Measurements from ENCODE around the gene RAB24.
"Not testable (repeated sequence)": the region's sequence is repeated elsewhere in the genome, so short reads cannot be mapped to it uniquely, and the experiment has no call there.

The RAB24 gene

DNA sequence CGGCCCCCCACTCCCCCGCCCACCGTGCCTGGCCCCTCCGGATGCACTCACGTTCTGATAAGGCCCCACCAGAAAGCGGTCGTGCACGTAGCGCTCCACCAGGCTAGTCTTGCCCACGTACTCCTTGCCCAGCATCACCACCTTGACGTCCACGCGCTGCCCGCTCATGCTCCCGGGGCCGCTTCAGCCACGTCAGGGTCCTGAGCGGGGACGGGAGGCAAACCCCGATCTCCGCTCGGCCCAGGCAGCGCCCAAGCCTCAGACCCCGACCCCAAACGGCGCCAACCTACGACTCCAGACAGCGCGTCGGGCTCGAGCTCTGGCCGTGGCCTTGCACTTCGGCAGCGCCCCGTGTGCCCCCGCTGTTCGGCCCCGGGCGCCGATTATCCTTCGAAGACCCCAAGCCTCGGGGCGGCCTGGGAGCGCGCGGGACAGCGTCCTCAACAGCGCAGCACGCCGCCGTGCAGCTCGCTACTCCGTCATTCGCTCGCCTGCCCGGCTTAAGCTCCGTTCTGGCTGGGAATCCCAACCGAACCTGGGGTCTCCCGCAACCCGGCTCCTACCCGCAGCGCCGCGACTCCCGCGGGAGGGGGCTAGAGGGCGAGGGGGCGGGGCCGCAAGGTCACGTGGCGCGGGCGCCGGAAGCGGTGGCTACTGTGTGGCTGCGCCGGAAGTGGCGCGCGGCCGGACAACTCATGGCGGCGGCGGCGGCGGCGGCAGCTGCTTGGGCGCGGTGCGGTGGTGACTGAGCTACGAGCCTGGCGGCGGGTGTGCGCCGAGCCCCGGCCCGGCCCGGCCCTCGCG is at the start of gene RAB24, which contains the start of gene PRELID1:
RAB24 (minus strand) TSS at position 599 of the 804 bp plus-strand sequence; CDS start at position 168, 431 bp downstream.
PRELID1 (plus strand) TSS at position 679 of the 804 bp plus-strand sequence. CDS start 187 bp downstream, outside the sequence.
- peak; percentile 12 for DNase-seq

- DNase-seq: no peak
Measured at GRCh38 chr5:177353093-177353492, 49.6 kb upstream of the RAB24 start.

DNA sequence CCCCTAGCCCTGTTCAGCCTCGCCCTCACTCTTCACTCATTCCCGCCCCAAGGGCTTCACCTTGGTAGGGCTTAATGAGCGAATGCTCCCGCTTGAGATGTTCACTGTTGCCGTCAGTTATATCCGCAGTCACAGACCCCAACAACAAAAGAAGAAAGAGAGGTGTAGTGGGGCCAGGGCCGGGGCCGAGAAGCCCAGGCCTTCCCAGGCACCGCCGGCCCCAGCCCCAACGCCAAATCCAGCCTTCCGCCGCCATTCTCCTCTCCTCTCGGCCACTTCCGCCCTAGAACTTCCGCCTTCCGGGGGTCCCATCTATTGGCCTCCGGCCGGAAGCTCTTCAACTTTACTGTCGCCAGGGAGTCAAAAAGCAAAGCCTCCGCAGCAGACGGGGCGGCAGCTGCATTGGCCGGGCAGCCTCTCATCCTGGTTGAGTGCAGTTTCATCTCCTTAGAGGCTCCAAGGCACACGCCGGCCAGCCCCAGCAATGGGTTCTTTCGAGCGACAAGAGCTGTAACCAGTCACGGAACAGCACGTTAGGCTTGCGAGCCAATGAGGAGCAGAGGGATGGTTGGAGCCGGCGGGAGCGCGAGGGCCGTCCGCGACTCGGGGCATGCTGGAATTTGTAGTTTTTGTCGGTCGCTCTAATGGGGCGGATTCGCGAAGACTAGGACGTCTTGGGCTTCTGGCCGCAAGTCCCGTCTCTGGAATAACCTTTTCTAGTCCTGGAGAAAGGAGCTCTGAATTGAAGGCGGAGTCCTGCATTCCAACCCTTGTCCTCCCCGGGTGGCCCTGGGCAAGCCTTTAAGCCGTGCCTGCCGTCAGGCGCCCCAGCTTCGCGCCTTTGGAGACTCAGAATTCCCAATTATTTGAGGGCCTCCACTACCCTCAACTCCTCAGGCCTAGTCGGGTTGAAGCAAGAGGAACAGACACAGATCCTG is 48.1 kb upstream of the RAB24 start, which contains the start of gene LMAN2:
LMAN2 (minus strand) TSS at position 277 of the 938 bp plus-strand sequence; CDS start at position 256, 21 bp downstream.
- DNase-seq: peak; percentile 84

DNA sequence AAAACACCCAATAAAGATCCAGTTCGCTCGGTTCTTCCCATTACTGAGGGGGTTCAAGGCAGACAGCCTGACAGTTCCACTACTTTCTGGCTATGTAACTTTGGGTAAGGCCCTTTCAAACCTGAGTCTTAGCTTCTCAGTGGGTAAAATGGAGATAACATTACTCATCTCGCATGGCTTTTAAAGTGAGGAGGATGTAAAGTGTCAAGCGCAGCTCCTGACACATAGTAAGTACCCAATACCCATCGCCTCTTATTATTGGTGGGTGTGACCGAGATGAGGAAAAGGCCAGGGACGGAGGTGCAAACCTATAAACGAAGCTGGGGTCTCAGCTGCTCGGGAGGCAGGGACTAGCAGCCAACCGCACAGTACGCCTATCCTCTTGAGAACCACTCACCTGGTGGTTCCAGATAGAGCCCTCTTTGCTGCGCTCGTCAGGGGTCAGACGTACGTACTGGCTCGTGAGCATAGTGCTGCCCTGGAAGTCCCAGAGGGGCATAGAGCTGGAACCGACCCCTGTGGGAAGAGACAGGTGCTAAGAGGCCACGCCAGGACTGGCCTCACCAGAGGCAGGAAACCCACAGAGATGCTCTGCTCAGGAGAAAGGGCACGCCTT is 47.4 kb upstream of the RAB24 start:
- no peak for DNase-seq

GRCh38 chr5:177349762-177350161 is 46.2 kb upstream of the RAB24 start:
- no peak for DNase-seq

- no peak for DNase-seq
Measured at GRCh38 chr5:177349362-177349647, 45.8 kb upstream of the RAB24 start.

DNA sequence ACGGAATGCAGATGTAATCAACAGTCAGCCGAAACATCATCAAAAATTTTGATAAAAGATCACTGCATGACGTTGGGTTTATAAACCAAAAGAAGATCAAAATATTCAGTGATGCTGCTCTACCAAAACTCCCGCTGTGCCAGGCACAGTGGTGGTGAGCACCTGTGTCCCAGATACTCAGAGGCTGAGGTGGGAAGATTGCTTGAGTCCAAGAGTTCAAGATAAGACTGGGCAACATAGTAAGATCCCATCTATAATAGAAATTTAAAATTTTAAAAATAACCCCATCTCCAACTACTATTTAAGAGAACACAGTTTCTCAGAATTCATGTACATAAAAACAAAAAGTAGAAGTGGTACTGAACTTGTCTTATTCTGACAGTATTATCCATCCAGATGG is 44.2 kb upstream of the RAB24 start:
- no peak for DNase-seq

GRCh38 chr5:177346820-177347219 is 43.3 kb upstream of the RAB24 start:
- DNase-seq: no peak

DNA sequence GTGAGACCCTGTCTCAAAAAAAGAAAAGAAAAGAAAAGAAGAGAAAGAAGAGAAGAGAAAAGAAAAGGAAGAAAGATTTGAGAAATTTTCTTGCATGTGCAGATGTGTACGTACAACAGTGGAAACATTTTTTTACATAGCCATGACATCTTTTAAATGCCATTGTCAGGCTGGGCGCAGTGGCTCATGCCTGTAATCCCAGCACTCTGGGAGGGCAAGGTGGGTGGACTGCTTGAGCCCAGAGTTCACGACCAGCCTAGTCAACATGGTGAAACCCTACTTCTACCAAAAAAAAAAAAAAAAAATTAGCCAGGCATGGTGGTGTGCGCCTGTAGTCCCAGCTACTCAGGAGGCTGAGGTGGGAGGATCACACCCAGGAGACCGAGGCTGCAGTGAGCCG is 41.4 kb upstream of the RAB24 start:
- no peak for DNase-seq

- DNase-seq: no peak
Measured at GRCh38 chr5:177343777-177344176, 40.3 kb upstream of the RAB24 start.

DNA sequence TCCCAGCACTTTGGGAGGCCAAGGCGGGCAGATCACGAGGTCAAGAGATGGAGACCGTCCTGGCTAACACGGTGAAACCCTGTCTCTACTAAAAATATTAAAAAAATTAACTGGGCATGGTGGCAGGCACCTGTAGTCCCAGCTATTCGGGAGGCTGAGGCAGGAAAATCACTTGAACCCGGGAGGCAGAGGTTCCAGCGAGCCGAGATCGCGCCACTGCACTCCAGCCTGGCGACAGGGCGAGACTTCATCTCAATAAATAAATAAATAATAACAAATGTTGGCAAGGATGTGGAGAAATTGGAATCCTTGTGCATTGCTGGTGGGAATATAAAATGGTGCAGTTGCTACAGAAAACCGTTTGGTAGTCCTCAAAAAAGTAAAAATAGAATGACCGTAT is 39.5 kb upstream of the RAB24 start:
- DNase-seq: not testable (repeated sequence)

DNA sequence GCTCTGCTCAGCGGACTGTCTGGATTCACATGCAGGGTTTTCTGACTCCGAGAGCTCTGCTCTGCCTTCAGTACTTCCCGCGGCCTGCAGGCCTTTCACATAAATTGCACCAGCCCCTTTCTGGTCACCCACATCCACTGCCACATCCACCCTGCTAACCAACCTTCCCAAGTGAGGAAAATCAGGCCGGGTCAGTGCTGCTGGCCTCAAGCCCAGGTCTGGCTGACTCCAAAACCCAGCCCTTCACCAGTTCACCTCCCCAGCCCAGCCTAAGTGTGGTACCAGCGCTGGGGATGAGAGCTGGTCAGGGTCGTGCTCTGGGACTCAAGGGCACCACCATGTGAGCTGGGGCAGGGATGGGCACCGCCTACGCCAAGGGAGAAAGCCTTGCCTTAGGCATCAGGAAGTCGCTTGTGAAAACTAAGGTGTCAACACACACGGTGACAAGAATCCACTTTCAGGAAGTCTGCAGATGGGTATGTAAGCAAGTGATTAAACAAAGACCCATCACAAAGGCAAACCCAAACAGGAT is 35.7 kb upstream of the RAB24 start:
- no peak for DNase-seq

GRCh38 chr5:177338251-177339106 is 35.0 kb upstream of the RAB24 start:
- DNase-seq: no peak

GRCh38 chr5:177336603-177337494 is 33.3 kb upstream of the RAB24 start:
- DNase-seq: no peak

DNA sequence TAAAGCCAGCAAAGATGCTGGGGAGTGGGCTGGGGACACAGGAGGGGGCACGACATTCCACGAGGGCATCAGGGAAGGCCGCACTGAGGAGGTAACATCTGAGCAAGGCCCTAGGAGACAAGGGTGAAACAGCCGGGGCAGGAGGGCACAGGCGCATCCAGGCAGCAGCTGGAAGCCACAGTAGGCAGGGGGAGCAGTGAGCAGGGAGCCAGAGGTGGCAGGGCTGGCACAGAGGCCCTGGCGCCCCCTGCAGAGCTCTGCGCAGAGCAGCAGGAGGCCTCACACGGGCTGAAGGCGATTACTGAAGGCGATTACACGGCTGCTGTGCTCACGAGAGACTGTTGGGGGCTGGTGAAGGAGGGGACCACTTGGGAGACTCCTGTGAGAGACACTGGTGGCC is 32.6 kb upstream of the RAB24 start:
- no peak for DNase-seq

GRCh38 chr5:177335701-177336065 is 32.2 kb upstream of the RAB24 start:
- DNase-seq: no peak

GRCh38 chr5:177334781-177335700 is 31.5 kb upstream of the RAB24 start:
- DNase-seq: no peak

DNA sequence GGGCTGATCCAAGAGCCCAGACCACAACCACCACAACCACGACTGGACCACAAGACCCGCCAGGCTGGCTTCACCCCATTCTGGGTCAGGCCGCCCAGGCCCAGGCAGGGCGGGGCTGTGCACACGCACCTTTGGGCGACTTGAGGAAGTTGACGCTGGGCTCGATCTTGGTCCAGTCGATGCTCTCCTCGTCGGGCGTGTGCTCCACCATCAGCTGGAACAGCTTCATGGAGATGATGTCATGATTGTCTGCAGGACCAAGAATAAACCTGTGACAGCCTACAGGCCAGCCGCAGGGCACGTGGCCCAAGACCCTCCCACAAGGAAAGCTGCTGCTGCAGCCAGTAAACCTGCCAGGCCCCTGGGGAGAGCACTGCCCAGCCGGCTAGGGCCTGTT is 30.6 kb upstream of the RAB24 start:
- no peak for DNase-seq

DNA sequence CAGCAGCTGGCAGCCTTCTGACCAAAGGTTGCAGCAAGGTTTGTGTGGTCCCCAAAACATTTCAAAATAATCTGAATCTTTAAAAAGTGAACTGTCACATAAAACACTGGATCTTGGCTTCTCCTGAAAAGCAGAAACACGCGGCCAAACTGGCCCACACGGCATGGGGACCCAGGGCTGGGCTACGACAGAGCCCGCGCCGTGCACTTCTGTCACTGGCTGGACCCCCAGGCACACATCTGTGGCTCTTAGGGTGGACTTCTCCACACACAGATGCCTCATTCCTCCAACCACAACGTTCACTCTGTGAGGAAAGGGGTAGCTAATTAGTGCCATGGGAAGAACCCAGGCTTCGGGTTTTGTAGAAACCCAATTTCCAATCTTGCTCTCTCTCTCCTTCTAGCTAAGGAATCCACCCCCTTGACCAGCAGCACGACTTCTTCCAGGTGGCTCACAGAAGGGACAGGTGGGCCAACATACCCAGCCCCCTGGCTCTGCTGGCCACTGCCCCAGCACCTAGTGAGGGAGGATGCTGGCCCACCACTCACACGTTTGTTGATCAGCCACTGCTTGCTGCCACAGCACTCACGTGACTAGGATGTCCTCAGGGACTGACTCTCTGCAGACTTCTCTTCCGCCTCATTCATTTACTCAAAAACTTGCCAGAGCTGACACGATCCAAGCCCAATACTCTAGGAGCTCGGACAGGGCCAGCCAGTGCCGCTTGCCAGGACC is 30.1 kb upstream of the RAB24 start:
- no peak for DNase-seq

Measured in NCI-H524 treated with DMSO at 0.1 percent for 48 hours (cell line).